NCI-H82 treated with DMSO at 0.1 percent for 48 hours (cell line): Measurements from ENCODE around the gene PYHIN1.
"Not testable (repeated sequence)": the region's sequence is repeated elsewhere in the genome, so short reads cannot be mapped to it uniquely, and the experiment has no call there.

Experiments
- DNase-seq: peaks from one replicate; lab custom pipeline; 2025; ENCODE audit not compliant: unreplicated experiment; lab: John Stamatoyannopoulos, UW

Gene PYHIN1

DNA sequence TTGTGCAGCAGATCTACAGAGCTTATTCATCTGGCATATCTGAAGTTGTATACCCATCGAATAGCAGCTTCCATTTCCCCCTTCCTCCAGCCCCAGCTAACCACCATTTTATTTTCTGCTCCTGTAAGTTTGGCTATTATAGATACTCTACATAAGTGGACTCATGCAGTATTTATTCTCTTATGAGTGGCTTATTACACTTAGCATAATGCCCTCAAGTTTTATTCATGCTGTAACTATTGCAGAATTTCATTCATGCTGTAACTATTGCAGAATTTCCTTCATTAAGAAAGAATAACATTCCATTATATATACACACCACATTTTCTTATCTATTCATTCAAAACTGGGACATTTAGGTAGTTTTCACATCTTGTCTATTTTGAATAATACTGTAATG is 47.9 kb downstream of the PYHIN1 start:
- DNase-seq: no peak

DNA sequence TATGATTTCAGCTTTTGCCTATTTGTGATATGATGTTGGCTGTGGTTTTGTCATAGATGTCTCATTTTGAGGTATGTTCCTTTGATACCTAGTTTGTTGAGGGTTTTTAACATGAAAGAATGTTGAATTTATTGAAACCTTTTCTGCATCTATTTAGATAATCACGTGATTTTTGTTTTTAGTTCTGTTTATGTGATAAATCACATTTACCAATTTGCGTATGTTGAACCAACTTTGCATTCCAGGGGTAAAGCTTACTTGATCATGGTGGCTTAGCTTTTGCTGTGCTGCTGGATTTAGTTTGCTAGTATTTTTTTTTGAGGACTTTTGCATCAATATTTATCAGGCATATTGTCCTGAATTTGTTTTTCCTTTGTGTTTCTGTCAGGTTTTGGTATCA is 51.9 kb downstream of the PYHIN1 start:
- DNase-seq: no peak

DNA sequence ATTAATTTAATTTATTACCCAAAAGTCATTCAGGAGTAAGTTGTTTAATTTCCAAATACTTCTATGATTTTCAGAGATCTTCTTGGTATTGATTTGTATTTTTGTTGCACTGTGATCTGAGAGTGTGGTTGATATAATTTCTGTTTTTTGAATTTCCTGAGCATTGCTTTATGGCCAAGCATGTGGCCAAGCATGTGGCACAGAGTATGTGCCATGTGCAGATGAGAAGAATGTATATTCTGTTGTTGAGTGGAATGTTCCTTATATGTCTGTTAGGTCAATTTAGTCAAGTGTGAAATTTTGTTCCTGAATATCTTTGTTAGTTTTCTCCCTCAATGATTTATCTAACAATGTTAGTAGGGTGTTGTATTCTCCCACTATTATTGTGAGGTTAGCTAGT is 53.0 kb downstream of the PYHIN1 start:
- no peak for DNase-seq

DNA sequence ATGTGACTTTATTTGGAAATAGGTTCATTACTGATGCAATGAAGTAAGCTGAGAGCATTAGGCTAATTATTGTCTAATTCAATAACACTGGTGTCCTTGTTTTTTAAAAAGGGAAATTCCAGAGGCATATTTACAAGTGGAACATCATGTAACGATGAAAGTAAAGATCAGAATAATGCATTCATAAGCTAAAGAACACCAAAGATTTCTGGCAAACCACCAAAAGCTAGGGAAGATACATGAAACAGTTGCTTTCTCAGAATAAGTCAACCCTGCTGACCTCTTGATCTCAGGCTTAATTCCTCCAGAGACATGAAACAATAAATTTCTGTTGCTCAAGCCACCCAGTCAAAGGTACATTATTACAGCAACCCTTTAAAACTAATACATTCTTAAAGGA is 58.1 kb downstream of the PYHIN1 start:
- no peak for DNase-seq

DNA sequence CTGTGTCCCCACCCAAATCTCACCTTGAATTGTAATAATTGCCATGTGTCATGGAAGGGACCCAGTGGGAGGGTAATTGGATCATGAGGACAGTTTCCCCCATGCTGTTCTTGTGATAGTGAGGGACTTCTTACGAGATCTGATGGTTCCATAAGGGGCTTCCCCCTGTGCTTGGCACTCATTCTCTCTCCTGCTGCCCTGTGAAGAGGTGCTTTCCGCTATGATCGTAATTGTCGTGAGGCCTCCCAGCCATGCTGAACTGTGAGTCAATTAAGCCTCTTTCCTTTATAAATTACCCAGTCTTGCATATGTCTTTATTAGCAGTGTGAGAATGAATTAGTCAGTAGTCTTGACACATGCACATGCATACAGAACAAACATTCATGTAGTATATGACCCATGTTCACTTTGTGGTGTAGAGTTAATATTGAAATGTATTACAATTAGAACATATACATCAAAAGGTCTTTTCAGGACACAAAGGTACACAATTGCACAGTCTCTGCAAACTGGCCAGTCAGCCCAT is 61.5 kb downstream of the PYHIN1 start:
- no peak for DNase-seq

DNA sequence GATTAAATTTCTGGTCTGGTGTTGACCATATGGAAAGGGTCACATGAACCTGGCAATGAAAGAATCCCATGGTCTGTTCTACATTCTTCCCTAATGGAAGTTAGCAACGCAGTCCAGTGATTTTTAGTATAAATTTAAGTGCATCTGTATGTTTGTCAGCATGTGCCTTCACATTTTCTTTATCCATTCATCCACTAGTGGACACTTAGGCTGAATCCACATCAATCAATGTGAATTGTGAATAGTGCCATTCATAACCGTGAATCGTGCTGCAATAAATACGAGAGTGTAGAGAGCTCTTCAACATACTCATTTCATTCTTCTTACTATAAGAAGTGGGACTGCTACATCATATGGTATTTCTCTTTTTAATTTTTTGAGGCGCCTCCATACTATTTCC is 65.6 kb downstream of the PYHIN1 start:
- DNase-seq: no peak

DNA sequence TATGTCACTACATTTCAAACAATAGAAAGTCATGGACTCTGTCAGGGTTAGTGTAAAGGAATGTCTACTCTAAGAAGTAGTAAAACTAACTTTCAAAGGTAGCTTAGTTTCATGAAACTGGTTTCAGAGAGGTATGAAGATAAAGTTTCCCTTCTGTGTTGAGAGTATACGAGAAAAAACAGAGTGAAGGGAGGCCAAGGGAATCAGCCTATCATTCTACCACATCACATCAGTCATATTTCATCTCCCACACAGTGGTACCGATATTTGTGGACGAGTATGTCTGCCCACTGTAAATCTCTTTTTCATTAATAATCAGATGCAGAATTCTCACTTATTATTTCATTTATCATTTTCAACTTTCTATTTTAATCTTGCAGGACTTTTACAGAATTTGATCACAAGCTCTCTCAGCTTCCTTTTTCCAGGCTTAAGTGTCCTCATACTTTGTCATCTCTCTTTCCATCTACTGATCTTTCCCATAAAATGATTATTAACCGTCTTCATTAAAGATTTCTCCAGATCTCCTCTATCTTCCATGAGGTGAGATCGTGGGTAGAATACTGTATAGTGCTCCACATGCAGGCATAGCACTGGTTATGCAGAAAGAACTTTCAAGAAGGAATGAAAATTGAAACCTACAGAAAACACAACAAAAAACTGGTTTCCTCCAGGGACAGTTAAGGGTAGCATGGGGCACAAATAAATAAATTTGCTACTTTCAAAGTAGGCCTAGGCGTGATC is 66.9 kb downstream of the PYHIN1 start:
- DNase-seq: no peak

DNA sequence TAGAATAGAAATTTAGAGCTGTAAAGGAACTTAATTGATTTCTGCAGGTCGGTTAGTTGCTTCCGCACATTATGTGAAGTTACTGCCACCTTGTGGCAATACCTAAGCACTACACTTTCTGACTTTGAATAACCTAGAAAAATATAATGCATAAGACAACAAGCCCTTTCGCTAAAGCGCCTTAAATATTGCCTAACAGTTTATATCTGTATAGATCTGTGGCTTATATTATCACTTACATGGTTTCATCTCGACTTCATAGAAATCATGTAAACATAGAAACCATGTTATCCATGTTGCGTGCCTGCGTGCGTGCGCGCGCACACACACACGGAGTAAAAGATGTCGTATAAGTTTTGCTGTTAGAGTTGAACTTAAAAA is 67.4 kb downstream of the PYHIN1 start:
- DNase-seq: peak; percentile 37

DNA sequence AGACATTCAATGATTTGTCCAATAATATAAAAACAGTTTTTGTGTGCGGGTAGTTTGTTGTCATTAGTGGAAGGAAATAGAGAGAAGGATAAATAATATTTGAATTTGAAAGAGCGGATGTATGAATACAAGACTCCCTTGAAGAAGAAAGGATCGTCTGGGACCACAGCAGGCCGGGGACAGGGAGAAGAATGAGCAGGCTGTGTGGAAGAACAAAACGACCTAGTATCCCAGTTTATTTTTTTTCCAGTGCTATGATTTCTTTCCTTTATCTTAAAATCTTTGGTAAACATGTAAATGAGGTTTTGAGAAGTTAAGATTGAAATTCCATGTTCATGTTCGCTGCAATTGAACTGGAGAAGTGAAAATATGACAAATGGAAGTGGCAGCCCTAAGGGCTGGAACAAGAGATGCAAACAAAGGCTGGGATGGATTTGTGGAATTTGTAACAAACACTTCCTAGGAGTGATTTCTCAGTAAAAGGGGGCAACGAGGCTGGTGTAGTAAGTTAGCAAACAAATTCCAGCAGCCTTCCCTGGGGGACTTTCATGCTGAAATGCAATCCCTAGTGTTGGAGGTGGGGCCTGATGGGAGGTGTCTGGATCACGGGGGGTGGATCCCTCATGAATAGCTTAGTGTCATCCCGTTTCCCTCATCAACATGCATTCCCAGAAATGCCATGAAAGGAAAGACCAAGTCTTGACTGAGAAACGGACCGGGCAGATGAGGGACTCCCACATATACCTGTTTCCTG is 68.1 kb downstream of the PYHIN1 start:
- DNase-seq: no peak

DNA sequence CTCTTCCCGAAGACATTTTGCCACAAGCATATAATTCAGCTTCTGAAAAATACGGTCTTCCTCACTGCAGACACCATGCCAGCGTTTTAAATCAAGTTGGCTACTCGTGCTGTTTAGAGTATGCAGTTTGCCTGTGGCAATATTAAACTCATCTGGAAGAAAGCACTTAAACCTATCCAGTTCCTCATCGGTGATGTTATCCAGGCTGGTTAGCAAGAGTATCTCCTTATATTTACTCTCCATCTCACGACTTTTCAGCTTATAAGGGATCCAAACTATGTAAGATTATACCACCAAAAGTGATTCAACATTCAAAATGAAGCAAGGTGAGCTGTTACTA is 68.7 kb downstream of the PYHIN1 start:
- no peak for DNase-seq

DNA sequence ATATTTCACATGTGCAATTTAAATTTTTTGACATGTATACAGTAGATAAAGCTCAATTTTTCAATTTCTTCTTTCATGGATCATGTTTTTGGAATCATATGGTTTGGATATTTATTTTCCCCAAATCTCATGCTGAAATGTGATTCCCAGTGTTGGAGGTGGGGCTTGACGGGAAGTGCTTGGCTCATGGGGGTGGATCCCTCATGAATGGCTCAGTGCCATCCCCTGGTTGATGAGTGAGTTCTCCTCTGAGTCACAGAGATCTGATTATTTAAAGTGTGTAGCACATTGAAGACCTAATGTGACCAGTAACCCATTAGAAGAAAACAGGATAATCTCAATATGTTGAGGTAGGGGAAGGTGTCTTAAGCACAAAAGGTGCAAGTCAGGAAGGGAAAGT is 69.3 kb downstream of the PYHIN1 start:
- no peak for DNase-seq

DNA sequence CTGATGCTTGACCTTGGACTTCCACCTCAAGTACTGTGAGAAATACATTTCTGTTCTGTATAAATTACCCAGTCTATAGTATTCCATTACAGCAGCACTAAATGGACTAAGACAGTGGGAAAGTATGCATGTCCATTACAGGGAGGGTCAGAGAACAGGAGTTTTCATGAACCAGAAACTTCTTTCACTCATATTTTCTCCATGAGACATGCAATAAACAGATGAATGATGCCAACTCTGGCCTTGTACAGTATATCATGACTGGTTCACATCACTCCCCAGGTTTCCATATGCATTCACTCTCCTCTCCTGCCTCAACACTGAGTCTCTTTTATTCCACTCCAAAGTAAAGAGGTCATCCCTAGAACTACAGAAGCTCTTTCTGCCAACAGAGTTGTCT is 73.8 kb downstream of the PYHIN1 start:
- DNase-seq: no peak

DNA sequence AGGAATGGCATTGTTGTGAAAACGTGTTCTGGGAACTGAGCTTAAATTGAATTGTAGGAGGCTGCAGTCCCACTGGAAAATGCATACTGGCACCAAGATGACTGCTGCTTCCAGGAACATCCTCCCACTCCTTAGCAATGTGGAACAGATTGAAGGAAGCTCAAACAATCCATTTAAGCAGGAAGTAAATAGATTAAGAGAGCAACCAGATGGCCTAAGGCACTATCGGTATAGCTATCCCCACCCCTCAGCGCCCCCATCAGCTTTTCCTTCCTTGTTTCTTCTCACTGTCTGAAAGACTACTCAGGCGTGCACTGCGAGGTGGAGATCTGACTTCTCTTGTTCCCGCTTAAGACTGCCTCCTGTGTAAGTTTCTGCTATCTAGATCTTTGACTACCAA is 74.3 kb downstream of the PYHIN1 start:
- DNase-seq: peak; percentile 95

DNA sequence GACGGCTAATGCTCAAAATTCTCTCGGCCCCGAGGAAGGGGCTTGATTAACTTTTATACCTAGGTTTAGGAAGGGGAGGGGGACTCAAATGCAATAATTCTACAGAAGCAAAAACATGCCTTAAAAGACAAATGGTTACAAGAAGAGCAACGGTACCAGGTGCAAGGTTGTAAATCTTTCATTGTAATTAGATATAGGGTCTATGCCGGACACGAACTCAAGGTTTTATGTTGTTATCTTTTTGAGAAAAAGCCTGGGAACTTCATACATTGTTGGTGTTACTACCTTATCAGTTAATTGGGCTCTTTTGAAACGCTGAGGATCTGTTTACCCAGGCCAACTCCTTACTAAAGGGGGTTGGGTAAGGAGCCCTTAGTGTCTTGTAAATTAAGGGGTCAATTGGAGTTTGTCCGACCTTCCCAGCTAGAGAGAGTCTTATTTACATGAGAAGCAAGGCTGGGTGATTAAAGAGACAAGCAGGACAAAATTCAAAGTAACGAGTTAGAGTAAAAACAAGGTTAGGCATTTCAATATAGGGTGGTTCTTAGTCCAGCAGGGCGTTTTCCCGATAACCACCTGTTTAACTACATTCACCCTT is 75.0 kb downstream of the PYHIN1 start:
- not testable (repeated sequence) for DNase-seq

DNA sequence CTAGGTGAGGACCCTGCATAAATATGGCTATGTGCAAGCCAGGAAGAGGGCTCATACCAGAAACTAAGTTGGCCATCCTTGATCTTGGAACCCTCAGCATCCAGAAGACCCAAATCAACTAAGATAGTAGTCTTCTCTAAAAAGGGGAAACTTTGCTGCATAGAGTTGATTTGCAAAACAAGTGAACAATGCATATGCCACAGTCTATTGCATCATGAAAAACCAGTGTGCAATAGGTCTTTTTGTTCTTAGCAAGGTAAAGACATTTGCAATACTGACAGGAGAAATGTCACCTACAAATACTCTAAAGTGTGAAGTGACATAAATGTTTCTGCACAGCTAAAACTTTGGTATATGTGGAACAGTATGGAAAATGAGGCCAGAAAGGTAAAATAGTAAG is 76.4 kb downstream of the PYHIN1 start:
- DNase-seq: no peak

DNA sequence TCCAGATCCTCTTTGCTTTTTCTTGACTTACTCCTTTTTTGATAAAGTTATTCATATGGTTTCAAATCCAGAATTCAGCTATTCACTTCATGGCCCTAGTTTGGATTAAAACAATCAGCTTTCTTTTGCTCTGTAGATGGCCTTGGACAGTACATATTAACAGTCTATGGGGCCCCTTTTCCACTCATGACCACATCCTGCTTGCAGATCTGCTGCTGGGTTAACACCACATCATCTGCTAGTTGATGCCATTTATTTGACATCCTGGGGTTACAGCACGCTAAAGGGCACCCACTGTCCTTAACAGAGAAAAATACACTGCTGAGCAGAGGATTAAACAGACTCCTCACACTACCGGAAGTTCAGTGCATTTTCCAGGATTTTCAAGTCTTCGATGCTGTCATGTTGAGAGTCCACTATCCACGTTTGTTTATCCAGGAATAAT is 77.4 kb downstream of the PYHIN1 start:
- DNase-seq: no peak

DNA sequence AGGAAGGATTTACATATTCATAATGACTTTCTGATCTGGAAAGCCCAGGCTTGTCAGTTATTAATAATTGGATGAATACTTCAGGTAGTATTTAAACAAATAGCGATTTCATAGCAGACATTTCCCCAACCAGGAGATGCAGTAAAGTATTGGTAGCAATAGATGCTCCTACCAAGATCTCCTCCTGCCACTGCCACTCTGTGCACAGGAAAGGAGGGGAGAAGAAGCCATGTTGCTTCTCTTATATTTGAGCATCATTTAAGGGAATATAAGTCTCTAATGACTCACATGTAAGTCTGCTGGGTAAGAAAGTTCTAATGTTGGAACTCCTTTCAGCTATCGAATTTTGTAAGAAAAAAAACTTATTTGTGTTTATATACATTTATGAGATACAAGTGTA is 77.9 kb downstream of the PYHIN1 start:
- DNase-seq: no peak

DNA sequence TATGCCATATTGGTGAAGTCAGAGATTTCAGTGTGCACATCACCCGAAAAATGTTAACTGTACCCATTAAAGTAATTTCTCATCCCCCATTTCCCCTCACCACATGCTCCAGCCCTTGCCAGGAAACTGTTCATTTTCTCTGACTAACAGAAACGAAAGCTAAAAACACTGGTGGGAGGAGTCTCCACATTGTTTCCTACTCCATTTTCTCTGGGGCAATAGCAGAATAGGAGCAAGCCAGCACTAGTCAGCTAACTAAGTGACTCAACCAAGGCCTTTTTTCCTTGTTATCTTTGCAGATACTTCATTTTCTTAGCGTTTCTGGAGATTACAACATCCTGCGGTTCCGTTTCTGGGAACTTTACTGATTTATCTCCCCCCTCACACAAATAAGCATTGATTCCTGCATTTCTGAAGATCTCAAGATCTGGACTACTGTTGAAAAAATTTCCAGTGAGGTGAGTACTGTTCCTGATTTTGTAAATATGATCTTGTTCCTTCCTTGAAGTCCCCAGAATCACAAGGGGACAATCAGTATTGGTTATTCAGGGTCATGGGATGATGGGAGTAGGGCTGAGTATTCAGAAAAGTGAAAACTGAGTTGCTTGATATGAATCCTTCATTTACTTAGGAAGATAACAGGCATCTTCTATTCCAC is 78.5 kb downstream of the PYHIN1 start, which contains the start of gene IFI16:
TSS of gene IFI16 (plus strand) at position 204 of the 658 bp plus-strand sequence. CDS start 4,774 bp downstream, outside the sequence.
- DNase-seq: no peak

DNA sequence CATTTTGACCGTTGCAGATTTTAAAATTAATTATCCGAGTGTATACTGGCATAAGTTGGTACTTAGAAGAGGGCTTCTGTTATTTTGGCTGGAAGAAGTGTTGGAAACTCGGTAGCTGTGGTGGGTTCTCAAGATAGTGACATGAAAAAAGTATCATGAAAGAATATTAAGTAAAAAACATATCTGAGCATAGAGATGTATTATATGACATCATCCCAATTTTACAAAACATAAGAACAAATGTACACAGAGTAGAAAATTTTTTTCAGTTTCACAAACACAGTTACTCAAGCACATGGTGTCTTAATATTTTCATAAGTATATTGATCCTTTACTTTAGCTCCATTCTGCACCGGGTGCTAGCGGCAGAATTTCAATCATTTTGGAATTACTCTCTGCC is 79.0 kb downstream of the PYHIN1 start:
- no peak for DNase-seq

DNA sequence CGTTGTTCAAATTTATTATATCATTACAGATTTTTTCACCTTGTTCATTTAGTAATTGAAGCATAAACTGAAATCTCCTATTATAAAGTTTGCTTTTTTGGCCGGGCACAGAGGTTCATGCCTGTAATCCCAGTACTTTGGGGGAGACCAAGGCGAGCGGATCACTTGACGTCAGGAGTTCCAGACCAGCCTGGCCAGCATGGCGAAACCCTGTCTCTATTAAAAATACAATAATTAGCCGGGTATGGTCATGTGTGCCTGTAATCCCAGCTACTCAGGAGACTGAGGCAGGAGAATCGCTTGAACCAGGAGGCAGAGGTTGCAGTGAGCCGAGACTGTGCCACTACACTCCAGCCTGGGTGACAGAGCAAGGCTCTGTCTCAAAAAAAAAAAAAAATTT is 79.6 kb downstream of the PYHIN1 start:
- DNase-seq: not testable (repeated sequence)

DNA sequence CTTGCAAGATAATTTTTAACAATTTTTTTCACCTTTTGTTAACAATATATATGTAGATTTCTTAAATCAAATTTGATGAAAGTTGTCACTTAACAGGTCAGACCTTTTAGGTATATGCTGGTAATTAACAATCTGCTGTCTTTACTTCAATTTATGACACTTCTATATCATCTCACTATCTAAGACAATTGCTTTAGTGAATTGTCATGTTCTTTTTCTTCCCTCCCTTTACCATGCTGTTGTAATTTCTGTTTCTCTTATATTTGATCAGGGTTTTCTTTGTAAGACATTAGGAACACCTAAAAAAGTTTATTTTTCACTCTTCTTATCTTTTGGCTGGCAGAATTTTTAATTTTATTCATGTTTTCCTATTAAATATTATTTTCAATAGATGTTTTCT is 80.4 kb downstream of the PYHIN1 start:
- no peak for DNase-seq
